COLO668 (cell line): ENCODE measurements around the gene FARSB.
"Not testable (repeated sequence)": the region's sequence is repeated elsewhere in the genome, so short reads cannot be mapped to it uniquely, and the experiment has no call there.

ENCODE experiments used
- DNase-seq: peaks from one replicate; lab custom pipeline; 2025; ENCODE audit not compliant: unreplicated experiment; lab: John Stamatoyannopoulos, UW

The FARSB gene

GRCh38 chr2:222608081-222608480, 47.8 kb downstream of the FARSB start:
- no peak for DNase-seq

GRCh38 chr2:222606306-222606705, 49.6 kb downstream of the FARSB start:
- no peak for DNase-seq

GRCh38 chr2:222604749-222605515, 51.0 kb downstream of the FARSB start:
- DNase-seq = no peak

GRCh38 chr2:222603501-222603900, 52.4 kb downstream of the FARSB start:
- no peak for DNase-seq

- DNase-seq = no peak
Observed at GRCh38 chr2:222598611-222599010, 57.3 kb downstream of the FARSB start.

- DNase-seq = no peak
Observed at GRCh38 chr2:222595581-222595980, 60.3 kb downstream of the FARSB start.

GRCh38 chr2:222594679-222595078, 61.2 kb downstream of the FARSB start:
- DNase-seq = no peak

- DNase-seq = no peak
Observed at GRCh38 chr2:222592176-222592575, 63.7 kb downstream of the FARSB start.

- DNase-seq = no peak
Observed at GRCh38 chr2:222591661-222592060, 64.2 kb downstream of the FARSB start.

GRCh38 chr2:222584589-222584988, 71.3 kb downstream of the FARSB start:
- DNase-seq = not testable (repeated sequence)

- DNase-seq = no peak
Observed at GRCh38 chr2:222582928-222583327, 73.0 kb downstream of the FARSB start.

GRCh38 chr2:222577341-222577740, 78.6 kb downstream of the FARSB start:
- DNase-seq = no peak

GRCh38 chr2:222576171-222577081, 79.5 kb downstream of the FARSB start:
- DNase-seq = no peak

GRCh38 chr2:222575618-222576017, 80.3 kb downstream of the FARSB start:
- no peak for DNase-seq

GRCh38 chr2:222572751-222573174, 83.1 kb downstream of the FARSB start:
- no peak for DNase-seq

- no peak for DNase-seq
Observed at GRCh38 chr2:222572264-222572721, 83.6 kb downstream of the FARSB start.

- DNase-seq = no peak
Observed at GRCh38 chr2:222569826-222570225, 86.1 kb downstream of the FARSB start.

- no peak for DNase-seq
Observed at GRCh38 chr2:222568865-222569264, 87.0 kb downstream of the FARSB start.

GRCh38 chr2:222566229-222566628, 89.7 kb downstream of the FARSB start:
- DNase-seq = no peak

- DNase-seq = no peak
Observed at GRCh38 chr2:222563936-222564335, 92.0 kb downstream of the FARSB start.

GRCh38 chr2:222563106-222563718, 92.7 kb downstream of the FARSB start:
- DNase-seq = no peak
